ENCODE results near the gene DOCK4. TPM values are rescaled to one million over a fixed set of nuclear protein-coding genes. Genes with fewer than 3 reads are reported as not detected.

Gene DOCK4
- total RNA-seq, 1 donor = 31.8 TPM

DNA sequence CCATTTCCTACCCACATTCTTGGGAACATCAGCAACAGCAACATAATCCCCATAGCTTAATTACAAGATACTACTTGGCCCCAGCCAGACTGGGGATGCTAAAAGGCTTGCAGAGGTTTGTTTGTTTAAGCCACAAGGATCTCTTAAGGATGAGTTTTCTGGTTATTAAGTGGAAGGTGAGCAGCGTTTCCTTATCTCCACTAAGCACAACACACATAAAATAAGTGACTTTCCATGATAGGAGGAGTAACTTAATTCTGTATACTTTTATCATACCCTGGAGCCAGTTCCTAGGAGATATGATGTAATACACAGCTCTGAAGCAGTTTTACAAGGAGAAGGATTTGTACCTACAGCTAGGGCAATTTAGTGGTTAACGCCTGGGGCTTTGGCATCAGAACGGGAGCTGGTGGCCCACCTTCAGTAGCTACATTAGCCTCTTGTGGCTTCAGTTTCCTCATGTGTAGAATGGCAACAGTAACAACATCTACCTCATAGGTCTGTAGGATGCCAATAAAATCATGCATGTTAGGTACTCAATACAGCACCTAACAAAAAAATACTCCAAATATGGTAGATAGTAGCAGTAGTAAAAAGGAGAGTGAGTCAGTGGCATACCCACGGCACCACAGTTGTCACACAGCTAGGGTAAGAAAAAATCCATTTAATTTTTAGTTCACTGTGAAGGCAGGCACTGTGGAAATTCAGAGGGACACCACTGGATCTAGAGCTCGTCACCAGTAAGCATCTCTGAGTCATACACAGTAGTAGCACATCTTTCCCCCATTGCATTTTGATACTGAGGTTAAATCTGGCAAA, 55.2 kb downstream of the DOCK4 start:
- Histone ChIP-seq H4K20me1 (ENCODE audit: insufficient read depth, low read length) (no peaks in the 10 kb centered on the region), H3K4me3 (ENCODE audit: insufficient read depth, low read length) (no peak overlapping the region), H2AFZ (ENCODE audit: low read length) (no peak overlapping the region), H3K36me3 (ENCODE audit: insufficient read depth, low read length) (no peaks in the 10 kb centered on the region), H3K9me3 (ENCODE audit: low read depth, low read length) (no peaks in the 10 kb centered on the region), H3K79me2 (ENCODE audit: insufficient read depth, low read length) (peaks cover 50% of the 10 kb centered on the region), H3K27me3 (ENCODE audit: insufficient read depth, low read length) (no peaks in the 10 kb centered on the region), H3K27ac (ENCODE audit: low read depth, low read length) (no peak overlapping the region), H3K4me1 (ENCODE audit: insufficient read depth, low read length) (peaks cover 4% of the 10 kb centered on the region), H3K4me2 (ENCODE audit: insufficient read depth, low read length) (no peak overlapping the region)
- no peak for DNase-seq (ENCODE audit: insufficient read length, low spot score, missing footprints)
- TF ChIP-seq CTCF (IDR thresholded peaks at IDR 0.05; ENCODE audit: extremely low read depth, low read depth, low read length) = no peak

GRCh38 chr7:112149734-112150133, 56.5 kb downstream of the DOCK4 start:
- no peaks in the 10 kb centered on the region for H3K9me3 ChIP-seq (ENCODE audit: low read depth, low read length)
- H3K36me3 ChIP-seq (ENCODE audit: insufficient read depth, low read length) = no peaks in the 10 kb centered on the region
- no peak overlapping the region for H2AFZ ChIP-seq (ENCODE audit: low read length)
- peaks cover 51% of the 10 kb centered on the region for H3K79me2 ChIP-seq (ENCODE audit: insufficient read depth, low read length)
- H3K27me3 ChIP-seq (ENCODE audit: insufficient read depth, low read length) = no peaks in the 10 kb centered on the region
- peaks cover 4% of the 10 kb centered on the region for H3K4me1 ChIP-seq (ENCODE audit: insufficient read depth, low read length)
- no peak for DNase-seq (ENCODE audit: insufficient read length, low spot score, missing footprints)
- no peak overlapping the region for H3K27ac ChIP-seq (ENCODE audit: low read depth, low read length)
- H3K4me2 ChIP-seq (ENCODE audit: insufficient read depth, low read length) = no peak overlapping the region
- TF ChIP-seq CTCF (IDR thresholded peaks at IDR 0.05; ENCODE audit: extremely low read depth, low read depth, low read length) = no peak
- no peak overlapping the region for H3K4me3 ChIP-seq (ENCODE audit: insufficient read depth, low read length)
- H4K20me1 ChIP-seq (ENCODE audit: insufficient read depth, low read length) = no peaks in the 10 kb centered on the region

DNA sequence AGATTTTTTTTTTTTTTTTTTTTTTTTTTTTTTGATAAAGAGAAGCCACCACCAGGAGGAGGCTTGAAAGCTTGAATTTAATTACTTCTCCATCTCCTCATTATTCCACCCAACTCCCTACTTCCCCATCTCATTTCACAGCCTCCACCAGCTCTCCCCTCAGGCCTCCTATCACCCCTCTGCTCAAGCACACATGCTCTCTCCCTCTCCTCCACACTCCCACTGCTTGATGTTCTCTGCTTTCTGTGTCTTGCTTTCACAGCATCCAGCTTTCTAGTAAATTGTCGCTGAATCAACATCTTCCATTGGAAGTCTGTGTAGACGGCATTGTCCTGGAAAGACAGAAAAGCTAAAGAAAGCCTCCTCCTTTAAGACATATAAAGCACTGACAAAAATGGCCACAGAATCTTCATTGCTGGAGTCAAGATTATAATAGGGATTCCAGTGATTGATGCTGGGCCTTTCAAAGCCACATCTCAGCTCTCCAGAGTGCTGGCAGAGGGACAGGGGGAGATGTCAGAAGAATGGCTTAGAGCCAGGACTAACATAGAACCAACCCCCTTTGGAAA, 58.3 kb downstream of the DOCK4 start:
- Histone ChIP-seq H3K4me1 (ENCODE audit: insufficient read depth, low read length) (peaks cover 21% of the 10 kb centered on the region), H3K27me3 (ENCODE audit: insufficient read depth, low read length) (no peaks in the 10 kb centered on the region), H3K79me2 (ENCODE audit: insufficient read depth, low read length) (peaks cover 53% of the 10 kb centered on the region), H2AFZ (ENCODE audit: low read length) (peak overlapping the region; percentile 17), H3K27ac (ENCODE audit: low read depth, low read length) (no peak overlapping the region), H3K9me3 (ENCODE audit: low read depth, low read length) (no peaks in the 10 kb centered on the region), H4K20me1 (ENCODE audit: insufficient read depth, low read length) (no peaks in the 10 kb centered on the region), H3K4me2 (ENCODE audit: insufficient read depth, low read length) (no peak overlapping the region), H3K36me3 (ENCODE audit: insufficient read depth, low read length) (no peaks in the 10 kb centered on the region), H3K4me3 (ENCODE audit: insufficient read depth, low read length) (no peak overlapping the region)
- no peak for TF ChIP-seq CTCF (IDR thresholded peaks at IDR 0.05; ENCODE audit: extremely low read depth, low read depth, low read length)
- no peak for DNase-seq (ENCODE audit: insufficient read length, low spot score, missing footprints)

GRCh38 chr7:112145206-112145605, 61.0 kb downstream of the DOCK4 start:
- Histone ChIP-seq H3K9me3 (ENCODE audit: low read depth, low read length) (no peaks in the 10 kb centered on the region), H3K36me3 (ENCODE audit: insufficient read depth, low read length) (no peaks in the 10 kb centered on the region), H2AFZ (ENCODE audit: low read length) (no peak overlapping the region), H3K27ac (ENCODE audit: low read depth, low read length) (no peak overlapping the region), H3K4me1 (ENCODE audit: insufficient read depth, low read length) (peaks cover 22% of the 10 kb centered on the region), H3K4me3 (ENCODE audit: insufficient read depth, low read length) (no peak overlapping the region), H3K79me2 (ENCODE audit: insufficient read depth, low read length) (peaks cover 58% of the 10 kb centered on the region), H3K4me2 (ENCODE audit: insufficient read depth, low read length) (no peak overlapping the region), H3K27me3 (ENCODE audit: insufficient read depth, low read length) (no peaks in the 10 kb centered on the region), H4K20me1 (ENCODE audit: insufficient read depth, low read length) (no peaks in the 10 kb centered on the region)
- no peak for TF ChIP-seq CTCF (IDR thresholded peaks at IDR 0.05; ENCODE audit: extremely low read depth, low read depth, low read length)
- DNase-seq (ENCODE audit: insufficient read length, low spot score, missing footprints) = no peak
